HepG2 (cell line): ENCODE results near the gene CLDND2. TPM values are rescaled to one million over a fixed set of nuclear protein-coding genes. Genes with fewer than 3 reads are reported as not detected.

Source experiments
- ISX ChIP-seq: sonication (generic); formaldehyde crosslinking; conservative IDR thresholded peaks from 2 replicates; pipeline ENCODE4 v1.5.0; 2020; ENCODE audit warnings: missing genetic modification reagents
- MYC ChIP-seq: sonication (generic); formaldehyde crosslinking; IDR thresholded peaks from 2 replicates; pipeline ENCODE4 v1.9.0; 2021; ENCODE audit warnings: missing genetic modification reagents, borderline replicate concordance
- NR2F2 ChIP-seq: IDR thresholded peaks from 2 replicates; pipeline ENCODE4 v1.6.1; 2012; ENCODE audit warnings: low read depth, inconsistent platforms, borderline replicate concordance
- SKIL ChIP-seq: sonication (generic); formaldehyde crosslinking; IDR thresholded peaks from 2 replicates; pipeline ENCODE4 v1.8.0; 2022; ENCODE audit warnings: missing genetic modification reagents, mild to moderate bottlenecking, moderate library complexity, borderline replicate concordance
- SMAD9 ChIP-seq: sonication (generic); formaldehyde crosslinking; IDR thresholded peaks from 2 replicates; pipeline ENCODE4 v1.5.1; 2020; ENCODE audit warnings: mild to moderate bottlenecking, missing genetic modification reagents
- YY1 ChIP-seq: IDR thresholded peaks from 2 replicates; pipeline ENCODE4 v1.6.1; 2011; ENCODE audit warnings: low read length, low read depth, moderate library complexity, mild to moderate bottlenecking; ENCODE audit not compliant: insufficient read depth, insufficient replicate concordance
- ZBTB34 ChIP-seq: sonication (generic); formaldehyde crosslinking; IDR thresholded peaks from 2 replicates; pipeline ENCODE4 v1.8.0; 2022; ENCODE audit warnings: mild to moderate bottlenecking, missing genetic modification reagents
- ZBTB40 ChIP-seq, 2 experiments: fragments of 450-650 bp in 1 of 2; sonication (generic) in 1 of 2; formaldehyde crosslinking in 1 of 2; IDR thresholded peaks; 2 replicates each; pipeline versions ENCODE4 v1.6.1 to v1.8.0; 2016 to 2022; ENCODE audit warnings: antibody characterized with exemption in 1 of 2, mild to moderate bottlenecking in 1 of 2, missing genetic modification reagents in 1 of 2
- ZFP36L2 ChIP-seq: sonication (generic); formaldehyde crosslinking; IDR thresholded peaks from 2 replicates; pipeline ENCODE4 v1.4.0; 2020; ENCODE audit warnings: missing genetic modification reagents
- ZNF350 ChIP-seq: sonication (generic); formaldehyde crosslinking; IDR thresholded peaks from 2 replicates; pipeline ENCODE4 v1.4.0; 2020; ENCODE audit warnings: mild to moderate bottlenecking, low read depth, missing genetic modification reagents, borderline replicate concordance
- ZNF484 ChIP-seq: sonication (generic); formaldehyde crosslinking; IDR thresholded peaks from 2 replicates; pipeline ENCODE4 v1.5.1; 2020; ENCODE audit warnings: mild to moderate bottlenecking, low read depth, missing genetic modification reagents, borderline replicate concordance
- ZNF781 ChIP-seq: sonication (generic); formaldehyde crosslinking; IDR thresholded peaks from 2 replicates; pipeline ENCODE4 v1.5.1; 2020; ENCODE audit warnings: borderline replicate concordance, mild to moderate bottlenecking, missing genetic modification reagents; ENCODE audit errors: not compliant biosample characterization
- polyA plus RNA-seq, 8 experiments: library from polyadenylated mRNA; depleted of rRNA in 3 of 8; stranded (reverse) in 7 of 8; unstranded in 1 of 8; fragments of >200 nt; fragmentation: Illumina TruSeq in 4 of 8; extraction: Trizol in 4 of 8; gene quantifications; 2 replicates each; pipeline versions ENCODE4 v1.2.1 to v1.2.3, GENCODE V29; 2011 to 2016; ENCODE audit warnings: low read depth in 4 of 8, missing spikeins in 1 of 8, mixed read lengths in 1 of 8; ENCODE audit not compliant: insufficient read depth in 1 of 8
- total RNA-seq, 5 experiments: library from RNA; depleted of rRNA; stranded (reverse); fragments of >200 nt; fragmentation: Illumina TruSeq; extraction: Trizol; gene quantifications; 2 replicates each; pipeline ENCODE4 v1.2.3, GENCODE V29; 2016; ENCODE audit warnings: low read depth in 1 of 5

CLDND2 gene
- total and polyA plus RNA-seq, 2 of the 13 experiments (the other 11 are each of a cell fraction or from before 2014, with no cell fraction given) = 0.84 to 1.8 TPM

DNA sequence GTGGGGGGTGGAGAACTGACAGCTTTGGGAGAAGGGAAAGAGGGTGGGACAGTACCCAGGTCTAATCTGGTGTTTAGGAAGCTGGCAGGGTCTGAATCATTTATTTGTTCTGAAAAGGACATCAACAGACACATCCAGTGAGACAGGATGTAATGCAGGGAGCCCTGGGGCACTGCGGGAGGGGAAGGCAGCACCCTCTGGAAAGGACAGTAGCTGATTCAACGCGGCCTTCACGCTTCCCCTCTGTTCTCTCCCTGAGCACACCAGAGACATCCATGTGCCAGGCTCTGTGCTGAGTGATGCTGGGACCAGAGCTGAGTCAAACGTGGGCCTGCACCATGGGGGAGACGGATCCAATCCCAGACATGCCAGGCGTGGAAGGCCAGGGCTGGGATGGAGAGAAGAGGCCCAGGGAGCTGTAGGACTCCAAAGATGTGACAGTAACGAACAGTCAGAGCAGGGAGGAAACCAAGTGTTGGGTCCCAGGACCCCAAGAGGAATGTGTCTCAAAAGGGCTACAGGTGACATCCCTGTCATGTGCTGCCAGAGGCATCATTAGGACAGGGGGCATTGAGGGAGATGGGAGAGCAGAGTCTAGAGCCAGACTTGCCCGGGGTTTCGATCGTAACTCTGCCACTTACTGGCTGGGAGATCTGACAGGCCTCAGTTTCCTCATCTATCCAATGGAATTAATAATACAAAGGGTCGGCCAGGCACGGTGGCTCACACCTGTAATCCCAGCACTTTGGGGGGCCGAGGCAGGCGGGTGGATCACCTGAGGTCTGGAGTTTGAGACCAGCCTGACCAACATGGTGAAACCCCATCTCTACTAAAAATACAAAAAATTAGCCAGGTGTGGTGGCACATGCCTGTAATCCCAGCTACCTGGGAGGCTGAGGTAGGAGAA lies 4.3 kb downstream of the CLDND2 start (continued):
- TF ChIP-seq ZBTB34 (CRISPR knock-in tag) (no peak), SKIL (CRISPR knock-in tag) (no peak; the same call in 1 of the 2 replicates), NR2F2 (no peak), YY1 (no peak), ZBTB40 (IDR thresholded peaks at IDR 0.05) (no peak), ZBTB40 (CRISPR knock-in tag; IDR thresholded peaks at IDR 0.05) (peak; percentile 52; the same call in 1 of the 2 replicates), ZNF781 (no peak), ZNF350 (CRISPR knock-in tag) (peak; percentile 39; the same call in 1 of the 2 replicates), ZFP36L2 (CRISPR knock-in tag) (no peak), ISX (no peak), MYC (CRISPR knock-in tag) (peak; percentile 23; the same call in 1 of the 2 replicates), SMAD9 (CRISPR knock-in tag) (no peak), ZNF484 (no peak)
